ENCODE data around the gene SLC35A4. TPM values are rescaled to one million over a fixed set of nuclear protein-coding genes. Genes with fewer than 3 reads are reported as not detected.

Gene SLC35A4
- 10 to 100 TPM; 25.1 to 55.1 (median 38.1) TPM for total RNA-seq

GRCh38 chr5:140564196-140565023 is at the start of gene SLC35A4, which contains the start of gene APBB3:
Gene SLC35A4, plus strand, starts transcription at chr5:140564828. Its CDS starts 2,342 bp downstream, at chr5:140567170.
Gene APBB3, minus strand, starts transcription at chr5:140564598. Its CDS starts 353 bp downstream, at chr5:140564245.
- ATAC-seq (ENCODE audit: low FRiP score) (peak; percentile 93), DNase-seq (ENCODE audit: low spot score) (peak; percentile 82)

GRCh38 chr5:140524003-140524402 is 40.6 kb upstream of the SLC35A4 start:
- ATAC-seq (ENCODE audit: low FRiP score) = no peak
- DNase-seq (ENCODE audit: low spot score) = no peak
- no peak for TF ChIP-seq CTCF (IDR thresholded peaks at IDR 0.05)

More at GRCh38 chr5:140564196-140565023, at the start of gene SLC35A4, which contains the start of gene APBB3:
- TF ChIP-seq CTCF (IDR thresholded peaks at IDR 0.05) = no peak

GRCh38 chr5:140540227-140540626 is 24.4 kb upstream of the SLC35A4 start:
- no peak for DNase-seq (ENCODE audit: low spot score)
- ATAC-seq (ENCODE audit: low FRiP score) = no peak
- no peak for TF ChIP-seq CTCF (IDR thresholded peaks at IDR 0.05)

GRCh38 chr5:140542972-140543371 is 21.7 kb upstream of the SLC35A4 start:
- TF ChIP-seq CTCF (IDR thresholded peaks at IDR 0.05) = no peak
- ATAC-seq (ENCODE audit: low FRiP score) = no peak
- DNase-seq (ENCODE audit: low spot score) = no peak

- no peak for TF ChIP-seq CTCF (IDR thresholded peaks at IDR 0.05)
- DNase-seq (ENCODE audit: low spot score) (no peak), ATAC-seq (ENCODE audit: low FRiP score) (no peak)
Observed at GRCh38 chr5:140544986-140545385, 19.6 kb upstream of the SLC35A4 start.

GRCh38 chr5:140545606-140546005 is 19.0 kb upstream of the SLC35A4 start:
- TF ChIP-seq CTCF (IDR thresholded peaks at IDR 0.05) = no peak
- ATAC-seq (ENCODE audit: low FRiP score) = no peak
- DNase-seq (ENCODE audit: low spot score) = no peak

Data from omental fat pad (tissue), 4 donors.